Measurements from ENCODE around the gene MRS2. TPM values are rescaled to one million over a fixed set of nuclear protein-coding genes. Genes with fewer than 3 reads are reported as not detected.

MRS2 gene
- total RNA-seq, 1 donor from 2014 or later = 27.5 TPM

DNA sequence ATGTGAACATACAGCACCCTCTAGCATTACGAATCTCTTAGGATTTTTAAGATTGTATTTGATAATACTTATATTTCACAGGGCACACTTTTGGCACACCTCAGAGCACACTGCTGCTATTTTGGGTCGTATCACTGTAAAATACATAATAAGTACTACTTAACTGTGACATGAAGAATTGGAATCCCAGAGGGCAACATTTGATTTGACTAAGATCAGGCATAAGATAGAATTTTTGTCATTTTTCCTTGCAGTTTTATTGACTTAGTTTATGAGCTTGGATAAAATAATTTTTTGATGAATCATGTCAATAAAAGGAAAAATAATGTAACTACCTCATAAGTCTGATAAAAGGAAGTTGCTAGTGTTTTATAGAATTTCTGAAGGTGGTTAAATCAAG is 22.4 kb downstream of the MRS2 start:
- peaks cover 5% of the 10 kb centered on the region for H3K4me1 Mint-ChIP-seq
- TF ChIP-seq, protein P1, sequence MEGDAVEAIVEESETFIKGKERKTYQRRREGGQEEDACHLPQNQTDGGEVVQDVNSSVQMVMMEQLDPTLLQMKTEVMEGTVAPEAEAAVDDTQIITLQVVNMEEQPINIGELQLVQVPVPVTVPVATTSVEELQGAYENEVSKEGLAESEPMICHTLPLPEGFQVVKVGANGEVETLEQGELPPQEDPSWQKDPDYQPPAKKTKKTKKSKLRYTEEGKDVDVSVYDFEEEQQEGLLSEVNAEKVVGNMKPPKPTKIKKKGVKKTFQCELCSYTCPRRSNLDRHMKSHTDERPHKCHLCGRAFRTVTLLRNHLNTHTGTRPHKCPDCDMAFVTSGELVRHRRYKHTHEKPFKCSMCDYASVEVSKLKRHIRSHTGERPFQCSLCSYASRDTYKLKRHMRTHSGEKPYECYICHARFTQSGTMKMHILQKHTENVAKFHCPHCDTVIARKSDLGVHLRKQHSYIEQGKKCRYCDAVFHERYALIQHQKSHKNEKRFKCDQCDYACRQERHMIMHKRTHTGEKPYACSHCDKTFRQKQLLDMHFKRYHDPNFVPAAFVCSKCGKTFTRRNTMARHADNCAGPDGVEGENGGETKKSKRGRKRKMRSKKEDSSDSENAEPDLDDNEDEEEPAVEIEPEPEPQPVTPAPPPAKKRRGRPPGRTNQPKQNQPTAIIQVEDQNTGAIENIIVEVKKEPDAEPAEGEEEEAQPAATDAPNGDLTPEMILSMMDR (IDR thresholded peaks at IDR 0.05; ENCODE audit: unreplicated experiment) = no peak
- peaks cover 25% of the 10 kb centered on the region for H3K36me3 Mint-ChIP-seq
- H3K4me3 Mint-ChIP-seq = no peak overlapping the region
- no peak for DNase-seq (ENCODE audit: low spot score in 2 of 2, unreplicated experiment in 2 of 2)
- H3K27me3 Mint-ChIP-seq (ENCODE audit: low read depth) = no peaks in the 10 kb centered on the region
- no peak overlapping the region for H3K27ac Mint-ChIP-seq
- H3K9me3 Mint-ChIP-seq = no peaks in the 10 kb centered on the region

DNA sequence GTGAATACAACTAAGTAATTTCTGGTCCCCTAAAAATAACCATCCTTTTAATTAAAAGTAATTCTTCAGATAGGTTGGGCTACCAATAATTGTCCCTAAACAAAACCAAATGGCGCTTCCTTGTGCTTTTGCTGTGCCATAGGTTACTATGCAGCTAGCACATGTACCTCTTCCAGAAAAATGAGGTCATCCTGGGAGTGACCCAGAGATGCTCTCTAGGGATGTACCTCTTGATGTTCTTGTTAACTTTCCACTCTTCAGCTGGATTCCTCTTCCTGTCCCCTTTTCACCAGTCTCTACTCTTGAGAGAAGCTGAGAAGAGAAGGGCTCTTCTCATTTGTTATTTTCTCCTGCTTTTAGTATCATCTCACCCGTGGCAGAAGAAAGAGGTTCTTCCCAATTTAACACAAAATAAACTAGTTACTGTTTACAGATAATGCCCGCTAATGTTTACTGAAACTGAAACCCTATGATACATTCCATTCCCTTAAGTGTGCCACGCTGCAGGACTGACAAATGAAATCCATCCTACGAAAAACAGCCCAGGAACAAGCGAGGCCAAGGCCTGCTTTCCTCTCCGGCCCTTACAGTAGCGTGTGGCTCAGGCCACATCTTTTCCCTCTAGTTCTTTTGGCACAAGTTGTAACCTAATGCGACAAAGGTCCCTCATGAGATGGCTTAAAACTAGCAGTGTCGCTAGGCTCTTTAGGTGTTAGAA is 24.2 kb downstream of the MRS2 start:
- TF ChIP-seq, protein P1 (IDR thresholded peaks at IDR 0.05; ENCODE audit: unreplicated experiment) = no peak
- Mint-ChIP-seq H3K4me3 (no peak overlapping the region), H3K9me3 (no peaks in the 10 kb centered on the region), H3K27ac (no peak overlapping the region), H3K36me3 (peaks cover 25% of the 10 kb centered on the region), H3K27me3 (ENCODE audit: low read depth) (no peaks in the 10 kb centered on the region), H3K4me1 (peaks cover 5% of the 10 kb centered on the region)
- no peak for DNase-seq (ENCODE audit: low spot score in 2 of 2, unreplicated experiment in 2 of 2)

DNA sequence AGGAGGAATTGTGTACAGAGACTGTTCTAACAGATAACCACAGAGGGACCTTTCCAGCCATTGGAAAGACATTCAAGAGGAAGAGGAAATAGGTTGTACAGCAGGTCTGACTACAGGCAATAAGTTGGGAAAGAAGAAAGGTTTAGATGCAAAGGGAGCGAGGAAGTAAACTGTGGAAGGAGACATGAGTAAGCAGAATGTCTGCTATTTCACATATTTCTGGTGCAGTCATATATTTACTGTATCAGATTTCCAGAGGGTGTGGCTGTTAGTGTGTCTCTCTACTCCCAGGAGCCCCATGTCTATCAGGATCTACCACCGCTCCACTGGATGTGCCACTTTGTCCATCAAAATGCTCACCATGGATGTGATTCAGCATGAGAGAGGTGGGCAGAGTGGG is 25.9 kb downstream of the MRS2 start:
- Mint-ChIP-seq H3K27ac (no peak overlapping the region), H3K4me3 (no peak overlapping the region), H3K36me3 (peaks cover 21% of the 10 kb centered on the region), H3K4me1 (peaks cover 5% of the 10 kb centered on the region), H3K27me3 (ENCODE audit: low read depth) (no peaks in the 10 kb centered on the region), H3K9me3 (no peaks in the 10 kb centered on the region)
- TF ChIP-seq, protein P1 (IDR thresholded peaks at IDR 0.05; ENCODE audit: unreplicated experiment) = no peak
- no peak for DNase-seq (ENCODE audit: low spot score in 2 of 2, unreplicated experiment in 2 of 2)

DNA sequence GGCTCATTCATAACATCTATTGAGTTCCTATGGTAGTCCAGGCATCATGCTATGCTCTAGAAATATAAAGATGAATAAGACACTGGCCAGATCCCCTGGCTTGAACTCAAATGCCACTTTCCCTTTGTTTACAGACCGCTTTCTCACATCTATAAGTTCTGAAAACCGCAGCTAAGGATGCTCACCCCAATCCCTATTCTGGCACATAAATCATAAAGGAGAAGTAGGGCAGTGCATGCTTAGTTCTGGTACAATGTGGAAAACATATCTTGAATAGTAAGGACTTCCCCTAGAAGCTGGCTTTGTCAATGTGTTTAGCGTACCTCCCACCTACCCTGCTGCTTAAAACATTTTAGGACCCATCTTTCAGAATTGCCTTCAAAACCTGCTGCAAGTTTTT is 26.4 kb downstream of the MRS2 start:
- TF ChIP-seq, protein P1 (IDR thresholded peaks at IDR 0.05; ENCODE audit: unreplicated experiment) = no peak
- no peaks in the 10 kb centered on the region for H3K9me3 Mint-ChIP-seq
- DNase-seq (ENCODE audit: low spot score in 2 of 2, unreplicated experiment in 2 of 2) = no peak
- H3K27me3 Mint-ChIP-seq (ENCODE audit: low read depth) = no peaks in the 10 kb centered on the region
- H3K4me3 Mint-ChIP-seq = no peak overlapping the region
- no peak overlapping the region for H3K27ac Mint-ChIP-seq
- peaks cover 20% of the 10 kb centered on the region for H3K36me3 Mint-ChIP-seq
- peaks cover 5% of the 10 kb centered on the region for H3K4me1 Mint-ChIP-seq

DNA sequence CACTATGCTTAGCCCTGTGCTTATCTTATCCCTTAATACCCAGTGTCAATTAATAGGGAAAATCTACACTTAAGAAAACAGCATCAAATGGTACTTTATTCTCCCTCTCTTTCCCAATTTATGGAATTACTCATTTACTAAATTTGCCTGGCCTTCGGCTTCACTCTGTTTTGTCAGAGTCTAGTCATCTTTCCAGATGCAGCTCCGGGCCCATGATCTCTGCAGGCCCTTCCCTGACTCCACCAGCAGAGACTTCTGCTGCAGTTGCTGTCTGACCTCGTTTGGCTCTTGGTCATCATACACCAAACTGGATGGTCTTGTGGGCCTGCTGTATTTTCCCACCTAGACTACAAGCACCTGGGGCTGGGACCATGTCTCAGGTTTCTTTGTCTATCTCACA is 27.4 kb downstream of the MRS2 start:
- Mint-ChIP-seq H3K4me3 (no peak overlapping the region), H3K9me3 (no peaks in the 10 kb centered on the region), H3K27me3 (ENCODE audit: low read depth) (no peaks in the 10 kb centered on the region), H3K27ac (no peak overlapping the region), H3K36me3 (peaks cover 11% of the 10 kb centered on the region), H3K4me1 (peaks cover 5% of the 10 kb centered on the region)
- TF ChIP-seq, protein P1 (IDR thresholded peaks at IDR 0.05; ENCODE audit: unreplicated experiment) = no peak
- no peak for DNase-seq (ENCODE audit: low spot score in 2 of 2, unreplicated experiment in 2 of 2)

Data from mesothelial cell of epicardium (in vitro differentiated cells).